ENCODE data around the gene WHRN. TPM values are rescaled to one million over a fixed set of nuclear protein-coding genes. Genes with fewer than 3 reads are reported as not detected.

The WHRN gene
- total and polyA plus RNA-seq, 2 donors from 2014 or later = 4.4 to 14.8 TPM

GRCh38 chr9:114365194-114365593 is 140.1 kb downstream of the WHRN start:
- Histone ChIP-seq H3K27ac (ENCODE audit: low read depth in 2 of 2, low read length in 2 of 2) (no peak overlapping the region), H3K27me3 (ENCODE audit: control insufficient read depth, insufficient read depth, low read length) (no peaks in the 10 kb centered on the region), H3K4me1 (ENCODE audit: control insufficient read depth in 2 of 3, insufficient read depth in 2 of 3, low read depth in 1 of 3, low read length in 3 of 3) (no peaks in the 10 kb centered on the region), H3K36me3 (ENCODE audit: control insufficient read depth in 2 of 3, insufficient read depth in 3 of 3, low read length in 3 of 3) (peaks cover 7 to 32% (median 17%) of the 10 kb centered on the region in 3 donors), H3K4me3 (ENCODE audit: low read length in 3 of 3) (no peak overlapping the region), H3K9me3 (ENCODE audit: control insufficient read depth in 2 of 3, insufficient read depth in 1 of 3, low read length in 3 of 3) (no peaks in the 10 kb centered on the region), H3K9ac (ENCODE audit: low read length in 3 of 3) (no peak overlapping the region)
- DNase-seq (no peak), FAIRE-seq (no peak)
- intact Hi-C loops (cut with DNase I) = no loop called here
- TF ChIP-seq CTCF (IDR thresholded peaks at IDR 0.05; ENCODE audit: borderline replicate concordance, extremely low read depth, insufficient read depth) = no peak

GRCh38 chr9:114364134-114365041 is 140.9 kb downstream of the WHRN start:
- intact Hi-C loops (cut with DNase I) = no loop called here
- Histone ChIP-seq H3K36me3 (ENCODE audit: control insufficient read depth in 2 of 3, insufficient read depth in 3 of 3, low read length in 3 of 3) (peaks cover 7 to 40% (median 17%) of the 10 kb centered on the region in 3 donors), H3K27ac (ENCODE audit: low read depth in 2 of 2, low read length in 2 of 2) (no peak overlapping the region), H3K9me3 (ENCODE audit: control insufficient read depth in 2 of 3, insufficient read depth in 1 of 3, low read length in 3 of 3) (no peaks in the 10 kb centered on the region), H3K27me3 (ENCODE audit: control insufficient read depth, insufficient read depth, low read length) (no peaks in the 10 kb centered on the region), H3K4me1 (ENCODE audit: control insufficient read depth in 2 of 3, insufficient read depth in 2 of 3, low read depth in 1 of 3, low read length in 3 of 3) (no peaks in the 10 kb centered on the region), H3K9ac (ENCODE audit: low read length in 3 of 3) (no peak overlapping the region), H3K4me3 (ENCODE audit: low read length in 3 of 3) (no peak overlapping the region)
- FAIRE-seq (no peak), DNase-seq (peak in 3 of 5 donors; percentile 21 to 74 (median 37))
- no peak for TF ChIP-seq CTCF (IDR thresholded peaks at IDR 0.05; ENCODE audit: borderline replicate concordance, extremely low read depth, insufficient read depth)

- Histone ChIP-seq H3K27ac (ENCODE audit: low read depth in 2 of 2, low read length in 2 of 2) (no peak overlapping the region), H3K27me3 (ENCODE audit: control insufficient read depth, insufficient read depth, low read length) (no peaks in the 10 kb centered on the region), H3K9me3 (ENCODE audit: control insufficient read depth in 2 of 3, insufficient read depth in 1 of 3, low read length in 3 of 3) (no peaks in the 10 kb centered on the region), H3K4me1 (ENCODE audit: control insufficient read depth in 2 of 3, insufficient read depth in 2 of 3, low read depth in 1 of 3, low read length in 3 of 3) (no peaks in the 10 kb centered on the region), H3K4me3 (ENCODE audit: low read length in 3 of 3) (no peak overlapping the region), H3K9ac (ENCODE audit: low read length in 3 of 3) (no peak overlapping the region), H3K36me3 (ENCODE audit: control insufficient read depth in 2 of 3, insufficient read depth in 3 of 3, low read length in 3 of 3) (peaks cover 7 to 43% (median 21%) of the 10 kb centered on the region in 3 donors)
- intact Hi-C loops (cut with DNase I) = no loop called here
- TF ChIP-seq CTCF (IDR thresholded peaks at IDR 0.05; ENCODE audit: borderline replicate concordance, extremely low read depth, insufficient read depth) = no peak
- DNase-seq = peak in 1 of 5 donors; percentile 25
- no peak for FAIRE-seq
Observed at GRCh38 chr9:114363424-114363823, 141.8 kb downstream of the WHRN start.

Measured in kidney (tissue), 14 donors.